WTC11 (cell line): Measurements from ENCODE around the gene CCP110. TPM values are rescaled to one million over a fixed set of nuclear protein-coding genes. Genes with fewer than 3 reads are reported as not detected.

Source experiments
- ATAC-seq: fragments of 200-7000 bp; cut with Tn5 transposase; 2 replicates; pipeline ENCODE4 v1.10.0; 2021; ENCODE audit warnings: mild to moderate bottlenecking, moderate library complexity
- CTCF ChIA-PET: fragments of 300-600 bp; sonication (Branson Sonifier 250); formaldehyde crosslinking; loops from one replicate; lab custom pipeline; 2021; ENCODE audit warnings: antibody characterized with exemption; lab: Charles Lee
- POLR2A ChIA-PET: fragments of 350-600 bp; sonication (Branson Sonifier 250); formaldehyde crosslinking; loops from one replicate; lab custom pipeline; 2021; ENCODE audit warnings: antibody characterized with exemption; lab: Charles Lee
- DNase-seq: peaks from one replicate; pipeline ENCODE4 v3.0.0; 2021; ENCODE audit warnings: low spot score
- H3K27ac Mint-ChIP-seq: 2 replicates; pipeline ENCODE4 v1.8.0; 2021; ENCODE audit warnings: mixed read lengths
- H3K27me3 Mint-ChIP-seq: 2 replicates; pipeline ENCODE4 v1.8.0; 2021; ENCODE audit warnings: low read depth, mild to moderate bottlenecking, moderate library complexity, mixed read lengths
- H3K36me3 Mint-ChIP-seq: 2 replicates; pipeline ENCODE4 v1.8.0; 2021; ENCODE audit warnings: mixed read lengths
- H3K4me1 Mint-ChIP-seq: 2 replicates; pipeline ENCODE4 v1.8.0; 2022; ENCODE audit warnings: mixed read lengths
- H3K4me3 Mint-ChIP-seq: 2 replicates; pipeline ENCODE4 v1.8.0; 2021; ENCODE audit warnings: mild to moderate bottlenecking, moderate library complexity, mixed read lengths
- H3K9me3 Mint-ChIP-seq: 2 replicates; pipeline ENCODE4 v1.8.0; 2021; ENCODE audit warnings: mixed read lengths
- ESRRA ChIP-seq: sonication (generic); formaldehyde crosslinking; IDR thresholded peaks from 2 replicates; pipeline ENCODE4 v1.8.1; 2022; ENCODE audit warnings: mild to moderate bottlenecking, missing genetic modification reagents, borderline replicate concordance
- GRHL2 ChIP-seq: fragments of 250-450 bp; sonication (Bioruptor Pico); IDR thresholded peaks from 2 replicates; pipeline ENCODE4 v1.8.0; 2022; ENCODE audit warnings: mild to moderate bottlenecking, moderate library complexity; ENCODE audit not compliant: insufficient replicate concordance, severe bottlenecking
- KAT7 ChIP-seq: sonication (generic); formaldehyde crosslinking; IDR thresholded peaks from 2 replicates; pipeline ENCODE4 v1.8.1; 2023; ENCODE audit warnings: missing genetic modification reagents, mild to moderate bottlenecking, borderline replicate concordance
- NFE2L1 ChIP-seq: sonication (generic); formaldehyde crosslinking; IDR thresholded peaks from 2 replicates; pipeline ENCODE4 v1.8.1; 2023; ENCODE audit warnings: missing genetic modification reagents
- RORB ChIP-seq: fragments of 250-450 bp; sonication (Bioruptor Pico); IDR thresholded peaks from 2 replicates; pipeline ENCODE4 v1.9.0; 2021; ENCODE audit warnings: mild to moderate bottlenecking
- ZBTB21 ChIP-seq: sonication (generic); formaldehyde crosslinking; IDR thresholded peaks from 2 replicates; pipeline ENCODE4 v1.8.1; 2023; ENCODE audit warnings: mild to moderate bottlenecking, missing genetic modification reagents, borderline replicate concordance
- ZNF396 ChIP-seq: fragments of 250-450 bp; sonication (Bioruptor Pico); IDR thresholded peaks from 2 replicates; pipeline ENCODE4 v1.8.0; 2021; ENCODE audit warnings: mild to moderate bottlenecking, moderate library complexity, borderline replicate concordance
- total RNA-seq: library from RNA; stranded (reverse); gene quantifications from 3 replicates; pipeline ENCODE4 v1.2.3, GENCODE V29; 2021
- TF ChIP-seq, protein P1 (sequence below): sonication (generic); formaldehyde crosslinking; IDR thresholded peaks from 2 replicates; pipeline ENCODE4 v1.8.0; 2022; ENCODE audit warnings: mild to moderate bottlenecking, missing genetic modification reagents
- TF ChIP-seq, protein P2 (sequence below): fragments of 250-450 bp; sonication (Bioruptor Pico); IDR thresholded peaks from 2 replicates; pipeline ENCODE4 v2.1.2; 2022; ENCODE audit warnings: mild to moderate bottlenecking, moderate library complexity
- TF ChIP-seq, protein P3 (sequence below): sonication (generic); formaldehyde crosslinking; IDR thresholded peaks from 2 replicates; pipeline ENCODE4 v1.8.1; 2023; ENCODE audit warnings: mild to moderate bottlenecking, missing genetic modification reagents, moderate library complexity
- TF ChIP-seq, protein P4 (sequence below): sonication (generic); formaldehyde crosslinking; IDR thresholded peaks from 2 replicates; pipeline ENCODE4 v1.8.1; 2023; ENCODE audit warnings: mild to moderate bottlenecking, moderate library complexity, missing genetic modification reagents

CCP110 gene
- total RNA-seq, 1 experiment from 2014 or later: 23.9 TPM

DNA sequence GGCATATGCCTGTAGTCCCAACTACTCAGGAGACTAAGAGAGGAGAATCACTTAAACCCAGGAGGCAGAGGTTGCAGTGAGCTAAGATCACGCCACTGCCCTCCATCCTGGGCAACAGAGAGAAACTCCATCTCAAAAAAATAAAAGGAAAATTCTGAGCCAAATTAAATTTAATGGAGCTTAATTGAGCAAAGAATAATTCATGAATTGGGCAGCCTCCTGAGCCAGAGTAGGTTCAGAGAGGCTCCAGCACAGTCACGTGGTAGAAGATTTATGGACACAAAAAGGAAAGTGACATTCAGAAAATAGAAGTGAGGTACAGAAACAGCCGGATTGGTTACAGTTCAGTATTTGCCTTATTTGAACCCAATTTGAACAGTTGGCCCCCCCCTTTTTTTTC, 42.6 kb downstream of the CCP110 start (continued):
- no peak for TF ChIP-seq ZNF396 (CRISPR knock-in tag)

DNA sequence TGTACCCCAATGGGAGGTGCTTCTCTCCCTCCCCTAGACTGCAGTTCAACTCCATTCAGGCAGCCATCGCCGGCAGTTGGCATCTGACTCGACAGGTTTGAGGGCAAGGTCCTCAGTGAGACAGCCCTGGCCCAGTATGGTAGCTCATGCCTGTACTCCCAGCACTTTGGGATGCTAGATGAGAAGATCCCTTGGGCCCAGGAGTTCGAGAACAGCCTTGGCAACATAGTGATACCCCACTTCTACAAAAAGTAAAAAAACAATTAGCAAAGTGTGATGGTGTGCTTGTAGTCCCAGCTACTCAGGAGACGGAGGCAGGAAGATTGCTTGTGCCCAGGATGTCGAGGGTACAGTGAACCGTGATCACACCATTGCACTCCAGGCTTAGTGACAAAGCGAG, 43.8 kb downstream of the CCP110 start:
- ATAC-seq (no peak), DNase-seq (no peak)
- no peaks in the 10 kb centered on the region for H3K27me3 Mint-ChIP-seq
- peaks cover 7% of the 10 kb centered on the region for H3K9me3 Mint-ChIP-seq
- CTCF ChIA-PET: interaction anchor here (1.4 kb wide), 1 partner anchor 16 kb away, joined by 6 read pairs; no protein-coding TSS in a partner anchor
- H3K36me3 Mint-ChIP-seq: peaks cover 45% of the 10 kb centered on the region
- no peak overlapping the region for H3K27ac Mint-ChIP-seq
- H3K4me1 Mint-ChIP-seq: no peaks in the 10 kb centered on the region
- H3K4me3 Mint-ChIP-seq: no peak overlapping the region
- TF ChIP-seq, protein P1, sequence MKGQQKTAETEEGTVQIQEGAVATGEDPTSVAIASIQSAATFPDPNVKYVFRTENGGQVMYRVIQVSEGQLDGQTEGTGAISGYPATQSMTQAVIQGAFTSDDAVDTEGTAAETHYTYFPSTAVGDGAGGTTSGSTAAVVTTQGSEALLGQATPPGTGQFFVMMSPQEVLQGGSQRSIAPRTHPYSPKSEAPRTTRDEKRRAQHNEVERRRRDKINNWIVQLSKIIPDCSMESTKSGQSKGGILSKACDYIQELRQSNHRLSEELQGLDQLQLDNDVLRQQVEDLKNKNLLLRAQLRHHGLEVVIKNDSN: no peak
- TF ChIP-seq, all 79 proteins: peak for 0
- POLR2A ChIA-PET: interaction anchor here (0.6 kb wide), 1 partner anchor 16 kb away, joined by 3 read pairs; no protein-coding TSS in a partner anchor

DNA sequence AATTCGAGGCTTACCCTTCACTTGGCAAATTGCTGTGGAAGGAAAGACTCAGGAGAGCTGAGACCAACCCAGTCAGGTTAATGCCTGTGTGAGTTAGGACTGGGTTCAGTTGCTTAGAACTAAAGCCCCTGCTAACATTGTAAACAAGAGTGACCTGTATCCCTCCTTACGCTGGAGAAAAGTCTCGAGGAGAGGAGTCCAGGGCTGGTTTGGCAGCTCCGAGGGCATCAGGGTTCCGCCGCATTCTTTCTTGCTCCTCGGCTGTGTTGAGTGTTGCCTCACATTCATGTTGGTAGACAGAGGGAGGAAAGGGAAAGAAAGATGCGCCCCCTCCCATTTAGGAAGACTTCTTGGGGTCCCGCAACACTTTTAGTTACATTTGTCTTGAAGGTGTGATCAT, 50.3 kb downstream of the CCP110 start:
- Mint-ChIP-seq H3K27me3 (no peaks in the 10 kb centered on the region), H3K27ac (no peak overlapping the region), H3K36me3 (peaks cover 58% of the 10 kb centered on the region), H3K4me1 (no peaks in the 10 kb centered on the region), H3K9me3 (no peaks in the 10 kb centered on the region), H3K4me3 (no peak overlapping the region)
- ChIA-PET CTCF (interaction anchor here (2.7 kb wide), 1 partner anchor 10 kb away, joined by 6 read pairs; no protein-coding TSS in a partner anchor), POLR2A (no interaction called here)
- no peak for DNase-seq
- TF ChIP-seq KAT7 (CRISPR knock-in tag) (no peak), GRHL2 (CRISPR knock-in tag) (no peak), ZBTB21 (CRISPR knock-in tag) (no peak), ESRRA (no peak), RORB (CRISPR knock-in tag) (no peak), NFE2L1 (CRISPR knock-in tag) (no peak)
- TF ChIP-seq, protein P2, sequence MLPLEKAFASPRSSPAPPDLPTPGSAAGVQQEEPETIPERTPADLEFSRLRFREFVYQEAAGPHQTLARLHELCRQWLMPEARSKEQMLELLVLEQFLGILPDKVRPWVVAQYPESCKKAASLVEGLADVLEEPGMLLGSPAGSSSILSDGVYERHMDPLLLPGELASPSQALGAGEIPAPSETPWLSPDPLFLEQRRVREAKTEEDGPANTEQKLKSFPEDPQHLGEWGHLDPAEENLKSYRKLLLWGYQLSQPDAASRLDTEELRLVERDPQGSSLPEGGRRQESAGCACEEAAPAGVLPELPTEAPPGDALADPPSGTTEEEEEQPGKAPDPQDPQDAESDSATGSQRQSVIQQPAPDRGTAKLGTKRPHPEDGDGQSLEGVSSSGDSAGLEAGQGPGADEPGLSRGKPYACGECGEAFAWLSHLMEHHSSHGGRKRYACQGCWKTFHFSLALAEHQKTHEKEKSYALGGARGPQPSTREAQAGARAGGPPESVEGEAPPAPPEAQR: no peak
- TF ChIP-seq, protein P3, sequence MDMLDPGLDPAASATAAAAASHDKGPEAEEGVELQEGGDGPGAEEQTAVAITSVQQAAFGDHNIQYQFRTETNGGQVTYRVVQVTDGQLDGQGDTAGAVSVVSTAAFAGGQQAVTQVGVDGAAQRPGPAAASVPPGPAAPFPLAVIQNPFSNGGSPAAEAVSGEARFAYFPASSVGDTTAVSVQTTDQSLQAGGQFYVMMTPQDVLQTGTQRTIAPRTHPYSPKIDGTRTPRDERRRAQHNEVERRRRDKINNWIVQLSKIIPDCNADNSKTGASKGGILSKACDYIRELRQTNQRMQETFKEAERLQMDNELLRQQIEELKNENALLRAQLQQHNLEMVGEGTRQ (CRISPR knock-in tag): no peak
- TF ChIP-seq, protein P4, sequence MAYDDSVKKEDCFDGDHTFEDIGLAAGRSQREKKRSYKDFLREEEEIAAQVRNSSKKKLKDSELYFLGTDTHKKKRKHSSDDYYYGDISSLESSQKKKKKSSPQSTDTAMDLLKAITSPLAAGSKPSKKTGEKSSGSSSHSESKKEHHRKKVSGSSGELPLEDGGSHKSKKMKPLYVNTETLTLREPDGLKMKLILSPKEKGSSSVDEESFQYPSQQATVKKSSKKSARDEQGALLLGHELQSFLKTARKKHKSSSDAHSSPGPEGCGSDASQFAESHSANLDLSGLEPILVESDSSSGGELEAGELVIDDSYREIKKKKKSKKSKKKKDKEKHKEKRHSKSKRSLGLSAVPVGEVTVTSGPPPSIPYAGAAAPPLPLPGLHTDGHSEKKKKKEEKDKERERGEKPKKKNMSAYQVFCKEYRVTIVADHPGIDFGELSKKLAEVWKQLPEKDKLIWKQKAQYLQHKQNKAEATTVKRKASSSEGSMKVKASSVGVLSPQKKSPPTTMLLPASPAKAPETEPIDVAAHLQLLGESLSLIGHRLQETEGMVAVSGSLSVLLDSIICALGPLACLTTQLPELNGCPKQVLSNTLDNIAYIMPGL (CRISPR knock-in tag): no peak
- ATAC-seq: no peak

DNA sequence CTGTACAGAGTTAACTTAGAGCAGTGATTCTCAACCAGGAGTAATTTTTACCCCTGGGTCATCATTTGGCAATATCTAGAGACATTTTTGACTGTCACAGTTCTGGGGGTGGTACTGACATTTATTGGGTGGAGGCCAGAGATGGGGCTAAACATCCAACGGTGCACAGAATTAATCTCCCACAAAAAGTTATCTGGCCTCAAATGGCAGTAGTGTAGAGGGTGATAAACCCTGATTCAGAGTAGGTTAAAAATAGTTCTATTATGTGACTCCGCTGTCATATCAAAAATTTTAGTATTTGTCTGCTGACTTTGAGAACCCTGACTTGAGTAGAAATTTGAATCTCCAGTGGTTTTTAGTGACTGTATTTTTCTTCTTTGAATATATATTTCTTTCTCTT, 50.9 kb downstream of the CCP110 start:
- Mint-ChIP-seq H3K36me3 (peaks cover 57% of the 10 kb centered on the region), H3K4me1 (no peaks in the 10 kb centered on the region)
- CTCF ChIA-PET: no interaction called here

More for the DNA sequence above, 50.9 kb downstream of the CCP110 start:
- Mint-ChIP-seq H3K9me3 (no peaks in the 10 kb centered on the region), H3K27me3 (no peaks in the 10 kb centered on the region), H3K4me3 (no peak overlapping the region), H3K27ac (no peak overlapping the region)
- ATAC-seq: no peak
- POLR2A ChIA-PET: no interaction called here
- DNase-seq: no peak
- TF ChIP-seq, protein P1: no peak
